HG03135 (cell line): Measurements from ENCODE around the gene PLCXD1.
"Not testable (repeated sequence)": the region's sequence is repeated elsewhere in the genome, so short reads cannot be mapped to it uniquely, and the experiment has no call there.

Source experiments
- ATAC-seq: cut with Tn5 transposase; IDR thresholded peaks from one replicate; pipeline ENCODE4 v1.9.1; 2021; ENCODE audit warnings: mild to moderate bottlenecking, moderate library complexity; ENCODE audit not compliant: unreplicated experiment

PLCXD1 gene

GRCh38 chrX:314781-315595, 33.8 kb downstream of the PLCXD1 start:
- no peak for ATAC-seq

GRCh38 chrX:316351-317325, 35.5 kb downstream of the PLCXD1 start:
- no peak for ATAC-seq

DNA sequence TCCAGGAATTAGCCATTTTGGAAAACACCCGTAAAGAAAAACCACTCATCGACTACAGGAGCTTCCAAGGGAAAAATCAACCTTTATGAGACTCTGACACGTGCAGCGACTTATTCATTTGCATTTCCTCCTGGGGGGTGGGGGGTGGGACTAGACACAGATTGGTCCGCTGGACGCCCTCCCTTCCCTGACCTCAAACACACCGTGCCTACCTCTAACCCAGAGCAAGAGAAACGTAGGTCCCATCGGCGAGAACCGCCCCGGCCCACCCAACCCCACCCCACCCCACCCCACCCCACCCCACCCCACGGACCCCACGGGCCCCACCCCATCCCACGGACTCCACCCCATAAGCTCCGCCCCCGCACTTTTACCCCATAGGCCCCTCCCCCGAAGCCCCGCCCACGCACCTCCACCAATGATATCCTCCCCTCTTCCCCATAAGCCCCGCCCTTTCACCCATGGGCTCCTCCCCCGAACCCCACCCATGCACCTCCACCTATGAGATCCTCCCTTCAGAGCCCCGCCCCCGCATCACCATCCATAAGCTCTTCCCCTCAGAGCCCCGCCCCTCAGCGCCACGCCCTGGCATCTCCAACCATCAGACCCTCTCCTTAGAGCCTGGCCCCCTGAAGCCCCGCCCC, 36.4 kb downstream of the PLCXD1 start:
- ATAC-seq, result no peak

- ATAC-seq, result peak; percentile 60
Observed at GRCh38 chrX:318068-318738, 37.0 kb downstream of the PLCXD1 start.

DNA sequence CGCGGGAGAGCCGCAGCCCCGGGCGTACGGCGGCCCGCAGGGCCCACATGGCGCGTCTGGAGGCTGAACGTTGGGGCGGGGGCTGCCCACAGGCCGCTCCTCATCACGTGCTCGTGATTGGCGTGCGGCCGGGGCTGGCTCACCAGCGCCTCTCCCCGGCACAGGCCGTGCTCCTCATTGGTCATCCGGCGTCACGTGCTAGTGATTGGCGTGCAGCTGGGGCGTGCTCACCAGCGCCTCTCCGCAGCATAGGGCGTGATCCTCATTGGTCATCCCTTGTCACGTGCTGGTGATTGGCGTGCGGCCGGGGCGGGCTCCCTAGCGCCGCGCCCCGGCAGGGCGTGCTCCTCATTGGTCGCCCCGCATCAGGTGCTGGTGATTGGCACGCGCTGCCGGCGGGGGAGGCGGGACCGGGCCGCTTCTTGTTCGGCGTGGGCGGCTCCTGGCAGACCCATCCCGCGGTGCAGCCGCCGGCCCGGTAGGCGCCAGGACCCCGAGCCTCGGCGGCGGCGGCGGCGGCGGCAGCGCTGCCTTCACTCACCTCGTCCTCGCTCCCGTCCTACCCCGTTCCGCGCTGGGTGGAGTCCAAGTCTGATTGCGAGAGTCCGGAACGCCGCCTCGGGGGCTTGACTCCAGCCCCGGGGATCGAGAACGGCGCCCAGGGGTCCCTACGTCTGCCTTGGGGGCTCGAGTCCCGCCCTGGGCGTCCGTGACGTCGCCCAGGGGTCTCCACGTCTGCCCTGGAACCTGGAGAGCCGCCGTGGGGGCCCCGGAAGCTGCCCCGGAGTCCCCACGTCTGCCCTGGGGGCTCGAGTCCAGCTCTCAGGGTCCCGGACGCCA, 37.8 kb downstream of the PLCXD1 start, which contains the start of gene GTPBP6:
Gene GTPBP6, minus strand, starts transcription at position 58 of the 840 bp plus-strand sequence. Its CDS starts 9 bp downstream, at position 49.
- ATAC-seq, result peak; percentile 85

DNA sequence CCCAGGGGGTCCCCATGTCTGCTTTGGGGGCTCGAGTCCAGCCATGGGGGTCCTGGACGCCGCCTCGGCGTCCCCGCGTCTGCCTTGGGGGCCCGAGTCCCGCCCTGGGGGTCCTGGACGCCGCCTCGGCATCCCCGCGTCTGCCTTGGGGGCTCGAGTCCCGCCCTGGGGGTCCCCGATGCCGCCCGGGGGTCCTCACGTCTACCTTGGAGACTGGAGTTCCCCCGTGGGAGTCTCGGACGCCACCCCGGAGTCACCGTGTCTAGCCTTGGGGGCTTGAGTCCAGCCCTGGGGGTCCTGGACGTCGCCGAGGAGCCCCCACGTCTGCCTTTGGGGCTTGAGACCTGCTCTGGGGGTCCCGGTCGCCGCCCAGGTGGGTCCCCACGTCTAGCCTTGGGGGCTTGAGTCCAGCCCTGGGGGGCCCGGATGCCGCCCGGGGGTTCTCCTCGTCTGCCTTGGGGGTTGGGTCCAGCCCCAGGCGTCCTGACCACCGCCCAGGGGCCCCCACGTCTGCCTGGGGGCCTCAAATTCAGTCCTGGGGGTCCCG, 38.5 kb downstream of the PLCXD1 start:
- no peak for ATAC-seq

- ATAC-seq, result no peak
Observed at GRCh38 chrX:320126-320783, 39.1 kb downstream of the PLCXD1 start.

GRCh38 chrX:323721-324628, 42.8 kb downstream of the PLCXD1 start:
- ATAC-seq, result no peak

DNA sequence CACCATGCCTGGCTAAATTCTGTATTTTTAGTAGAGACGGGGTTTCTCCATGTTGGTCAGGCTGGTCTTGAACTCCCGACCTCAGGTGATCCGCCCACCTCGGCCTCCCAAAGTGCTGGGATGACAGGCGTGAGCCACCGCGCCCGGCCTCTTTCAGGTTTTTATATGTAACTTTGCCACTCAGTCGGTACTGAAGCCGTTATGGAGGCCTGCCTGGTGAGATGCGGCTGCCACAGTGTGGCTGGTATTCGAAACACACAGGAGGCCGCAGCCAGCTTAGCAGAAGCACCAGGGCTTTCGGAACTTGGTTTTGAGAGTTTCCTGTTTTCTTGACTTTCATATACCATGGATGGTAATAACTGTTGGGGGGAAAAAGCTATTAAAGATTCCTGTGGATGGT, 43.5 kb downstream of the PLCXD1 start:
- not testable (repeated sequence) for ATAC-seq

- ATAC-seq, result no peak
Observed at GRCh38 chrX:327660-328126, 46.5 kb downstream of the PLCXD1 start.

DNA sequence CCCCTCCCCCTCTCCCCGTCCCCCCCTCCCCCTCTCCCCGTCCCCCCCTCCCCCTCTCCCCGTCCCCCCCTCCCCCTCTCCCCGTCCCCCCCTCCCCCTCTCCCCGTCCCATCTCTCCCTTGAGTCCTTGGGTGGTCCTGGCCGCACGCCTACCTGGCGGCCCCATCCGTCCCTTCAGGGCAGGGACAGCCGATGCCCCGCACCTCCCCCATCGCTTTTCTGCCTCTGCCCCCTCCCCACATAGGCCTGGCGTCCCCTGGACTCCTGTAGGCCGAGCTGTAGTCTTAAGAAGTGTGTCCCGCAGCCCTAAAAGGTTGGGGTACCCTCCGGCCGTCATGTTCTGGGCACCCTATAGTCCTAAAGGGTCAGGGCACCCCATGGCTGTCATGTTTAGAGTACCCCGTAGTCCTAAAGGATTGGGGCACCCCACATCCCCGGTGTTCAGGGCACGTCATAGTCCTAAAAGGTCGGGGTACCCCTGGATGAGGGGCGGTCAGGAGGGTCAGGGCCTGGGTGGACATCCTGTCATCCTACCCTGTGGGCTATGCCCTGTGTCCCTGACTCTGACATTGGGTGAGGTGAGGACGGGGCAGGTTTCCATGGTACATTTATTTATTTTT, 48.2 kb downstream of the PLCXD1 start:
- no peak for ATAC-seq

GRCh38 chrX:330141-330725, 49.1 kb downstream of the PLCXD1 start:
- not testable (repeated sequence) for ATAC-seq

GRCh38 chrX:330726-331150, 49.6 kb downstream of the PLCXD1 start:
- ATAC-seq, result no peak

- no peak for ATAC-seq
Observed at GRCh38 chrX:331151-331824, 50.1 kb downstream of the PLCXD1 start.

- no peak for ATAC-seq
Observed at GRCh38 chrX:331825-332495, 50.8 kb downstream of the PLCXD1 start.

DNA sequence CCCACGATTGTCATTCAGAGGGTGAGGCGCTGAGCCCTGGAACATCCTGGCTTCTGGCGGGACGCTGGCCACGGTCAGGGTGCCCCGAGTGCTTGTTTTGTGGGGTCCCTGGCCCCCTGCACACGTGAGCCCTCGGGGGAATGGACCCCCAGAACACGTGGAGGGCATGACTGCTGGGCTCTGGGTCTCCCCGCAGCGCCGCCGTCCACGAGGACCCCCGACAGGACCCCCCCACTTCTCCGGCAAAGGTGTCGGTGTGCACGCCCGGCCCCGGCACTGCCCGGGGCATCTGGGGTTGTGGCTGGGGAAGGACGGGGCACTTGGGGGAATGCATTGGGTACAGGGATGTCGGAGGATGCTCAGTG, 51.3 kb downstream of the PLCXD1 start:
- ATAC-seq, result no peak
